Lung (tissue), 12 donors: ENCODE measurements around the gene C15orf39. TPM values are rescaled to one million over a fixed set of nuclear protein-coding genes. Genes with fewer than 3 reads are reported as not detected.
"Not testable (repeated sequence)": the region's sequence is repeated elsewhere in the genome, so short reads cannot be mapped to it uniquely, and the experiment has no call there.

Source experiments
- ATAC-seq: fragments of 200-7000 bp; cut with Tn5 transposase; one replicate; pipeline ENCODE4 v1.9.1; 2020; ENCODE audit warnings: moderate number of reproducible peaks; ENCODE audit not compliant: insufficient read depth, low FRiP score
- DNase-seq, 3 donors: peaks; one replicate each; pipeline ENCODE4 v3.0.0-alpha.2; 2013 to 2017
- H3K27ac ChIP-seq, 2 donors: one replicate each; pipeline ENCODE4 v1.5.1; 2013; ENCODE audit warnings: mild to moderate bottlenecking in 2 of 2, moderate library complexity in 2 of 2, control low read depth in 1 of 2, inconsistent platforms in 1 of 2, low read depth in 1 of 2, low read length in 1 of 2
- H3K27me3 ChIP-seq, 3 donors: one replicate each; pipeline ENCODE4 v1.5.1; 2013; ENCODE audit warnings: low read length in 2 of 3; ENCODE audit not compliant: control insufficient read depth in 3 of 3, insufficient read depth in 3 of 3
- H3K36me3 ChIP-seq, 4 donors: one replicate each; pipeline ENCODE4 v1.5.1; 2013; ENCODE audit warnings: low read length in 4 of 4, mild to moderate bottlenecking in 1 of 4, moderate library complexity in 1 of 4; ENCODE audit not compliant: control insufficient read depth in 4 of 4, insufficient read depth in 4 of 4
- H3K4me1 ChIP-seq, 5 donors: one replicate each; pipeline ENCODE4 v1.5.1; 2013; ENCODE audit warnings: low read length in 5 of 5, mild to moderate bottlenecking in 2 of 5, moderate library complexity in 1 of 5; ENCODE audit not compliant: control insufficient read depth in 5 of 5, insufficient read depth in 5 of 5
- H3K4me3 ChIP-seq: one replicate; pipeline ENCODE4 v1.5.1; 2013; ENCODE audit warnings: mild to moderate bottlenecking, control low read depth, moderate library complexity
- H3K9ac ChIP-seq, 2 donors: one replicate each; pipeline ENCODE4 v1.5.1; 2013; ENCODE audit warnings: low read length in 2 of 2, control low read depth in 1 of 2; ENCODE audit not compliant: insufficient read depth in 1 of 2
- H3K9me3 ChIP-seq, 4 donors: one replicate each; pipeline ENCODE4 v1.5.1; 2013; ENCODE audit warnings: low read length in 3 of 4, mild to moderate bottlenecking in 1 of 4, moderate library complexity in 1 of 4; ENCODE audit not compliant: control insufficient read depth in 4 of 4, insufficient read depth in 3 of 4
- WGBS, 2 donors: extraction: QIAGEN DNeasy Blood & Tissue Kit; methylation state at CpG; one replicate each; pipeline ENCODE4 v1.1.7; 2013; 5-methylcytosine and 5-hydroxymethylcytosine counted together
- polyA plus RNA-seq, 2 donors: library from polyadenylated mRNA; stranded (reverse); fragments of 200-250 nt; gene quantifications; one replicate each; pipeline ENCODE4 v1.2.1, GENCODE V29; 2013
- total RNA-seq, 2 donors: library from RNA; depleted of rRNA in 1 of 2; stranded (reverse); fragments of >200 nt in 1 of 2; gene quantifications; one replicate each; pipeline ENCODE4 v1.2.1, GENCODE V29; 2014 to 2021
- TF ChIP-seq, protein P1 (sequence below): IDR thresholded peaks from 2 replicates; pipeline ENCODE4 v1.5.1; 2012; ENCODE audit warnings: mild to moderate bottlenecking; ENCODE audit errors: control extremely low read depth, extremely low read depth
- donor health status: control.
- donor health status: control.
- donor health status: Bipolar disorder and iron deficiency.
- donor health status: healthy.
- donor health status: DM: yes; HTN: yes; CAD: no.

C15orf39 gene
- total and polyA plus RNA-seq, 4 donors, result 13.1 to 57.7 (median 25.6) TPM

DNA sequence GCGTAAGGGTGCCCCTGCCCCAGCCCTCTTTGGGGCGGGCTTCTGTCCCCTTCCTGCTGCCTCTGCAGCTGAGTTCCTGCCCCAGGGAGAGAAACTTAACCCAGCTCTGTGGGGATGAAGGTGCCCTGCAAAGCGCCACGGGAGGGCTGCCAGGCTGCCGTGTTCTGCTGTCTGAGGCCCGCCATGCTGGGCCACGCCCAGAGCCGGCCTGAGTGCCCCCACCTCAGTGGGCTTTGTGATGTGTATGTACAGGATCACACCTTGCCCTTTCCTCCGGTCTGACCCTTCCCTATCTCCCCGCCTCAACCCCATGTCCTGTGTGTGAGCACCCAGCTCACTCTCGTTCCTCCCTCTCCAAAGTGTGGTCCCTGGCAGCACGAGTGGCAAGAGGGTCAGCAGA lies 22.6 kb downstream of the C15orf39 start:
- TF ChIP-seq, protein P1, sequence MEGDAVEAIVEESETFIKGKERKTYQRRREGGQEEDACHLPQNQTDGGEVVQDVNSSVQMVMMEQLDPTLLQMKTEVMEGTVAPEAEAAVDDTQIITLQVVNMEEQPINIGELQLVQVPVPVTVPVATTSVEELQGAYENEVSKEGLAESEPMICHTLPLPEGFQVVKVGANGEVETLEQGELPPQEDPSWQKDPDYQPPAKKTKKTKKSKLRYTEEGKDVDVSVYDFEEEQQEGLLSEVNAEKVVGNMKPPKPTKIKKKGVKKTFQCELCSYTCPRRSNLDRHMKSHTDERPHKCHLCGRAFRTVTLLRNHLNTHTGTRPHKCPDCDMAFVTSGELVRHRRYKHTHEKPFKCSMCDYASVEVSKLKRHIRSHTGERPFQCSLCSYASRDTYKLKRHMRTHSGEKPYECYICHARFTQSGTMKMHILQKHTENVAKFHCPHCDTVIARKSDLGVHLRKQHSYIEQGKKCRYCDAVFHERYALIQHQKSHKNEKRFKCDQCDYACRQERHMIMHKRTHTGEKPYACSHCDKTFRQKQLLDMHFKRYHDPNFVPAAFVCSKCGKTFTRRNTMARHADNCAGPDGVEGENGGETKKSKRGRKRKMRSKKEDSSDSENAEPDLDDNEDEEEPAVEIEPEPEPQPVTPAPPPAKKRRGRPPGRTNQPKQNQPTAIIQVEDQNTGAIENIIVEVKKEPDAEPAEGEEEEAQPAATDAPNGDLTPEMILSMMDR, result no peak
- Histone ChIP-seq H3K4me3 (no peak overlapping the region), H3K9ac (no peak overlapping the region), H3K9me3 (no peaks in the 10 kb centered on the region), H3K27me3 (no peaks in the 10 kb centered on the region), H3K27ac (no peak overlapping the region), H3K4me1 (peaks cover 0 to 2% (median 0%) of the 10 kb centered on the region in 5 donors), H3K36me3 (no peaks in the 10 kb centered on the region)
- 74 to 87% methylated on average over 9 to 12 of the region's 12 CpGs for WGBS, 2 donors
- DNase-seq (no peak), ATAC-seq (no peak)

DNA sequence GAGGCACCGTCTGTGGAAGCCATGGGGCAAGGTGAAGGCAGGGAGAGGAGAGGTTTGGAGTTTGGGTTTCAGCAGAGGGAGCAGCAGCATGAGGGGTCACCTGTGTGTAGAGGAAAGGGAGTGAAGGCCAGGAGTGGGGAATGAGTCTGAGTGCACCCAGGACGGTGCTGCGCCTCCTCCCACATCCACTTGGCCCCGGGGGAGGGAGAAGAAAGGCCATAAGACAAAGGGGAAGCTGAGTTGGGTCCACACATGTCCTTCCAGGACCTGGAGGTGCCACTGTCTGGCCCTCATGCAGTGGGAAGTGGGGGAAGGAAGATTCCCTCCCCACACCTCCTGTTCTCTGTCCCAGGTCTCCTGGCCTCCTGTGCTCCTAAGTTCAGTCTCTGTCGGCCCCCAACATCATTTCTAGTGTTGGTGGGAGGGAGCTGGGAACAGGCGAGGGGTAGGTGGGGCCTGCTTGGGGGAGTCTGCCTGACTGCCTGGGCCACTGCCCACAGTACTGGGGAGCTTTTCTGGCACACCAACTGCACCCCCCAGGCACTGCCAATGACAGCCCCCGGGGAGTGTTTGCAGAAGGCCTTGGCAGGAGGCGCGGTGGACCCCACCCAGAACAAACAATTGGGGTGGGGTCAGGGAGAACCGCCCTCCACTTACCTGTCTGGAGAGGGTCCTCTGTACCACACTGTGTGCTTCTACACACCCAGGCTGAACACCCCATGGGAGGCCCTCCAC lies 23.6 kb downstream of the C15orf39 start:
- 67 to 75% methylated on average over 10 of the region's 10 CpGs for WGBS, 2 donors
- H3K27me3 ChIP-seq, ATAC-seq, H3K9ac ChIP-seq, H3K9me3 ChIP-seq, H3K4me3 ChIP-seq, H3K27ac ChIP-seq, DNase-seq, H3K4me1 ChIP-seq, H3K36me3 ChIP-seq: not testable (repeated sequence)

DNA sequence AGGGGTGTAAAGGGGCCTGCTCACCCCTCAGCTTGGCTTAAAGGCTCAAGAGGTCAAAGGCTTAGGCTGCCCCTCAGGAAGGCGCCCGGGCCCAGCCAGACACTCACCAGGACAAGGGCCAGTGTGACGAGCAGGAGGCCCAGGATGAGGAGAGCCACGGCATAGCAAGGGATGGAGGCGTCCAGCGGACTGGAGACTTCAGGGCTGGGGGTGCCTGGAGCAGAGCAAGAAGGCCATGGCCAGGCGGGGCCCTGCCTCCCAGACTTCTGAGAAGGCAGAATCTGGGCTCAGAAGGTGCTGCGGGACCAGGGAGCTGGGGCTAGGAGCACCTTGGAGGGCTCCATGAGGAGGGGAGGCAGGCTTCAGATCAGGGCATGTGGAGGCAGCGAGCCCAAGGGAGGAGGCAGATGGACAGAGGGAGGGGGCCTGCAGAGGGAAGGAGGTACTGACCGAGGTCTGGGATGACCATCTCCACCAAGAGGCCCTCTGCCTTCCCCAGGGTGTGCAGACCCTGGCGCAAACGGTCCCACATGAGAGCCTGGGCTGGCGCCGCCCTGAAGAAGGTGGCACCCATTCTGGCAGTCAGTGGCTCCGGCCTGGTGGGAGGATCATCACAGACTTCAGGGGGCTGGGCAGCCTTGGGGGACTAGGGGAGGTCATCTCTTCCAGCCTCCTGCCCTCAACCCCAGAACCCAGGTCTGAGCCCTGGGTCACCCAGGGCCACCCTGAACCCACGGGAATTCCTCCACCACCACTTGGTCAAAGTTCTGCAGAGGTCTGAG lies 24.5 kb downstream of the C15orf39 start:
- H3K4me1 ChIP-seq, result peaks cover 0 to 6% (median 0%) of the 10 kb centered on the region in 5 donors
- ATAC-seq (no peak), DNase-seq (no peak)
- H3K9ac ChIP-seq, result no peak overlapping the region
- TF ChIP-seq, protein P1, result no peak
- H3K4me3 ChIP-seq, result no peak overlapping the region
- WGBS, 2 donors, result 90 to 92% methylated on average over 15 to 16 of the region's 16 CpGs
- no peaks in the 10 kb centered on the region for H3K9me3 ChIP-seq
- H3K36me3 ChIP-seq, result no peaks in the 10 kb centered on the region
- no peaks in the 10 kb centered on the region for H3K27me3 ChIP-seq
- no peak overlapping the region for H3K27ac ChIP-seq

DNA sequence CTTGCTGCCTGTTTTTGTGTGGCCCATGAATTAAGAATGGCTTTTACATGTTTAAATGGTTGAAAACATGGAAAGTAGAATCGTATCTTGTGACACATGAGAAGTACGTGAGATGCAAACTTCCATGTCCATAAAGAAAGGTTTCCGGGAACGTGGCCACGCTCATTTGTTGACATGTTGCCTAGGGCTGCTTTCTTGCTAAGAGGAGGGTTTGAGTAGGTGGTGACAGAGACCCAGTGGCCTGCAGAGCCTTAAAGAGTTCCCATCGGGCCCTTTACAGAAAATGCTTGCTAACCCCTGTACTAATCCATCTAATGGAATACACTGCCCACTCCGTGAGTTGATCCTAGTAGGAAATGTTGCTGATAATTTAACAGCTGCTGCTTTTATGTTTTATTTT lies 25.4 kb downstream of the C15orf39 start:
- not testable (repeated sequence) for H3K27me3 ChIP-seq, H3K36me3 ChIP-seq, H3K4me3 ChIP-seq, H3K9me3 ChIP-seq, ATAC-seq, H3K4me1 ChIP-seq, H3K9ac ChIP-seq, H3K27ac ChIP-seq
- WGBS, 2 donors, result 82 to 91% methylated on average over 7 of the region's 7 CpGs
- peak in 2 of 3 donors; percentile 42 to 53 for DNase-seq
